HG02870 (cell line): ENCODE data around the gene CINP.

ENCODE experiments used
- ATAC-seq: cut with Tn5 transposase; IDR thresholded peaks from one replicate; pipeline ENCODE4 v1.9.1; 2021; ENCODE audit warnings: mild to moderate bottlenecking, moderate library complexity; ENCODE audit not compliant: unreplicated experiment

Gene CINP

DNA sequence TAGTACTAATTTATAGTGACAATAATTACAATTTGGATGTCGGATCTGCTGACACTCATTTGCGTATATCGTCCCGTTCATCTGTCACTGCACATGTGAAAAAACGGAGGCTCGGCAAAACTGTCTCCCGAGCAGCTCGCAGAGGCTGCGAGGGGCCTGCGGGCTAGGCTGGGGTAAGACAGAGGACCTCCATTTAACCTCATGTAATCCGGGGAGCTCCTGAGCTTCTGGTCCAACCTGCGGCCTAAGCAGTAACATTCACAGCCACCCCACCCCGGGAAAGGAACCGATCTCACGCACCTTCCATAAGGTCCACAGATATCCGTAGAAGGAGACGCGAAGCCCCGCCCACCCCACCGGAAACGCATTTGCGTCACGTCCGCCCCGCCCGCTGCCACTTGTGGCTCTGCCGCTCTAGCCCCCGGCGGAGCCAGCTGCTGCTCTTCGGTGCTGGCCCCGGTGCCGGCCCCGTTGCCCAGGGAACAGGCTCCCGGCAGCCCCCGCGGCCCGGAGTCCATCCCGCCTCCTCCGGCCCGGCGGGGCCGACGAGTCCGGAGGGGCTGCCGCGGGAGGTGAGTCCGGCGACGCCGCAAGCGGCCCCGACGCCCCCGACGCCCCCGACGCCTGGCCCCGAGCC, at the start of gene CINP, which contains the start of gene TECPR2:
TSS of gene CINP (minus strand) at position 346 of the 637 bp plus-strand sequence. CDS start at position 307, 39 bp downstream.
TSS of gene TECPR2 (plus strand) at position 397 of the 637 bp plus-strand sequence. CDS start 13,781 bp downstream, outside the sequence.
- ATAC-seq = peak; percentile 74

DNA sequence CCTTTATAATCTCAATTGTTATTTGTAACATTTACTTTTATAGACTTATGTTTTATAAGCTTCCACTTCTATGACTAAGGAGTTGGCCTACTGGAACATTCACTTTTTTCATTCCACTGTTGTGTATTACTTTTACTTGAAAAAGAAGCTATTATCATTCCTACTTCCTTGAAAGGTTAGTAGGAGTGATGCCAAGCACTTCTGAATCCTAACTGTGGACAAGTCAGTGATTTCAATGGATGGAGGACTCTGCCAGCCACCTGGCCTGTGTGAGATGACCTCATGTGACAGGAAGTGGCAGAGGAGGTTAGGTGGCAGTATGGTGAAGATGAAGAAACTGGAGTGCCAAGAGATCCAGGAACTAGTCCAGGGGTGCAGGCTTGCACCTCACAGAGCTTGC, 46.0 kb upstream of the CINP start:
- ATAC-seq = no peak

DNA sequence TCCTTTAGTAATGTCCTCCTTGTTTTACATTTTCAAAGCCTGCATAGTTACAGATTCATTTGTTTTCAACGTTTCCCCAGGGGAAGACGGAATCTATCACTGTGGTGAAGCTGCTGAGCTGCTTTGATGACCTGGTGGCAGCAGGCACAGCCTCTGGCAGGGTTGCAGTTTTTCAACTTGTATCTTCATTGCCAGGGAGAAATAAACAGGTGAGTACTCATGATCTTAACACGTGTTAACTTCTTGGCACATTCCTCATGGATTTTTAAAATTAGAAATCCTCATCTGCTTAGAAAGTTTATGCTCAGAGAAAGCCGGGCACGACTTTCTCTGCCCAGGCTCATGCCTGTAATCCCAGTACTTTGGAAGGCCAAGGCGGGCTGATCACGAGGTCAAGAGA, 44.6 kb upstream of the CINP start:
- no peak for ATAC-seq

DNA sequence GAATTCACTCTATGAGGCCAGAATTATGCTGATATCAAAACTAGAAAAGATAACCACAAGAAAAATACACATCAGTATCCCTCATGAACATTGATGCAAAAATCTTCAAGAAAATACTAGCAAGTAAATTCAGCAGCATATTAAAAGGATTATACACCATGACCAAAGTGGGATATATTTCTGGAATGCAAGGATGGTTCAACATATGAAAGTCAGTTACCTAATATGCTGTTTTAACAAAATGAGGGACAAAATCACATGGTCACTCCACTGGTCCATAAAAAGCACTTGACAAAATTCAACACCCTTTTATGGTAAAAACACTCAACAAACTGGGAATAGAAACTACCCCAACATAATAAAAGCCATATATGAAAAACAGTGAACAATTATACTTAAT, 40.3 kb upstream of the CINP start:
- ATAC-seq = no peak

DNA sequence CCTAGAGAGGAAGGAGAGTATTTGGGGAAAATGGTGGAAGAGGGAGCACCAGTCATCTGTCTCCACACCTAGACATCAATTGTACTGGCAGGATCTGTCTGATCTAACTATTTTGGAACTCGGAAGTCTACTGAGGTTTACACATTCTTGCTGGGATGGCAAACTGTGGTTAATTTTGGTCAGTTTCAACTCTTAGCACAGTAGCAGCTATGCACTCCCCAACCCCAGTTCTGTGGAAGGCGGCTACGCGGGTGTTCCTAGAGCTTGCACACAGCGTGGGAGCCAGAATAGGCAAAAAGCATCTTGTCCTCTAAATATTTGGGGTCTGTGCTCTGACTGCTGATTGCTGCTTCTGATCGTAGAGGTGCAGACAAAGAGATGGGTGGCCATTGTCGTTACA, 33.8 kb upstream of the CINP start:
- no peak for ATAC-seq

DNA sequence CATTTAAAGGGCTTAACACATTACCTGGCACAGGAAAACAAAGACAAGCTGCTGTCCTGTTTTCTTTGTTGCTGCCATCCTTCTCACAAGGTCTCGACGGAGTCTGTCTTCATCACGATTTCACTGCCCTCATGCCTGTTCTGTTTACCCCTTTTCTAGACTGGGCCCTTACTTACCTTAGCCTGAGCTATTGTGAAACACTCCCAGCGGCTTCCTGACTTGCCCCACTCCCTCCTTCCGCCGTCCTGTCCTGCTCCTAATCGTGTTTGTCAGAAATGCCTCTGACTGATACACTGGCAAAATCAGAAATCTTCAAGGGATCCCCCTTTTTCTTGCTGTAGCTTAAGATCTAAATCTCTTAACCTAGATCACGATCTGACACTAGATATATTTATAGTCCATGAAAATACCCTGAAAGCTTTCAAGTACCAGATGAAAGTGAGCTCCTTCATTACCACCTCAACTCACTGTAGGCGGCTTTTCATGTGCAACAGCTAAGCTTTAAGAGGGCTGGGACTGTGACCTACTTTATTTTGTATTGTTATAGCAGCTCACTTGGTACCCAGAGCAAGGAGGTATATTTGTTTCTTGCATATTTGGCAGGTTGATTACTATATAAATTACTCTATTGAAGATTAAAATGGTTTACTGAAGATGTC, 32.2 kb upstream of the CINP start:
- no peak for ATAC-seq

DNA sequence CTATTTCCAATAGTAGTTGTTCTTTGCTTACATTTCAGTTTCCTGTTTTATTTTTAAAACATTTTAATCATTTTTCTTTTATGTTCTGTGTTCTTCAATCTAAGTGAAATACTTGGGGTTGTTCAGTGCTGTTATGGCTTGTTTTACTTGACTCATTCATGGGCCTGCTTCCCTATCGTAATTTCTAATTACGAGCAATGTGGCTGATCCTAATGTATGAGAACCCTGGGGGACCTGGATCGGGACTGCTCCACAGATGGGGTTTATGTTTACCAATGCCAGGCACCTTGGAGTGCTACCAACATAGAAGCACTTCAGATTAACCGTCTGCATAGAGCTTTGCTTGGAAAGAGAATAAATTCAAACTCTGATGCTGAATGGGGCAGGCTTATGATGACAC, 29.8 kb upstream of the CINP start:
- no peak for ATAC-seq

DNA sequence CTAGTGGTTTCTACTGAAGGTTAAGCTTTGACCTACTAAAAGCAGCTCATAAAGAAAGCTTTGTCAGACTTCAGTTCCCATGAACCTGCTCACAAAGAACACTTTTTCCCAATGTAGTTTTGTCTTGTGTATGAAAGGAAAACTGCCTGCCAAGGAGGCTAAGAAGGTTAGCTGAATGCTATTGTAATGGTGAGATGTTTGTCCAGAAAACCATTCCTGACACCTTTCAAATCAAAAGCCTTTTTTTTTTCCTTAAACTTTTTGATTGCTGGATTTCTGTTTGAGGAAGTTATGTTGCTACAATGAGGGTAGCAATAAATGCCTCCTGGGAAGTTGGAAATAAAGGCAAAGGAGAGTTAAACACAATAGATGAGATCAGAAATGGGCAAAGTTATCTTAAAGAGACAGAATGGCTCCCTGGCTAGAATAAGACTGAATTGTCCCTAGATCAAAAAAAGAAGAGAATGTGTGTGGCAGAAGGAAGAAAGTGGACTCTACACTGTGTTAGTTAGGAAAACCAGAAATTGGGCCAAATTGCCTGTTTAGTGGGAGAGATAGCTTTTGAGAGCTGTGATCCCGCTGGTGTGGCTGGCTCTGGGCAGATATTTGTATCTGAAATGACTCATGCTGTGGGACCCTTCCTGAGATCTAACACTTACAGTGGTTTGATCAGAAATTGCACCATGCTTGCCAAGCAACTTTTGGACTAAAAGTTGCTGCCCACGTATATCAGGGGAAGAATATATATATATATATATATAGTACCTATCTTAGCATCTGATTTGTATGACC, 27.6 kb upstream of the CINP start:
- no peak for ATAC-seq

DNA sequence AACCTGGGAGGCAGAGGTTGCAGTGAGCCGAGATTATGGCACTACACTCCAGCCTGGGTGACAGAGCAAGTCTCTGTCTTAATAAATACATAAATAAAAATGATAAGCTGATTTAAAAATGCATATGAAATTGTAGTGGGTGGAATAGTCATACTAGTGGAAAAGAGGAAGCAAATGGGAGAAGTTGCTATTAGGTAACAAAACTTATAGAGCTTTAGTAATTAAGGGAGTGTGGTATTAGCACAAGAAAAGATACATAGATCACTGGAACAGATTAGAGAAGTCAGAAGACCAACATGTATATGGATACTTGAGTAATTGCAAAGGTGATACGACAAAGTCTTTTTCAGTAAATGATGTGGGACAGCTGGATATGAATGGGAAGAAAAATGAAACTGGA, 26.6 kb upstream of the CINP start:
- ATAC-seq = no peak

DNA sequence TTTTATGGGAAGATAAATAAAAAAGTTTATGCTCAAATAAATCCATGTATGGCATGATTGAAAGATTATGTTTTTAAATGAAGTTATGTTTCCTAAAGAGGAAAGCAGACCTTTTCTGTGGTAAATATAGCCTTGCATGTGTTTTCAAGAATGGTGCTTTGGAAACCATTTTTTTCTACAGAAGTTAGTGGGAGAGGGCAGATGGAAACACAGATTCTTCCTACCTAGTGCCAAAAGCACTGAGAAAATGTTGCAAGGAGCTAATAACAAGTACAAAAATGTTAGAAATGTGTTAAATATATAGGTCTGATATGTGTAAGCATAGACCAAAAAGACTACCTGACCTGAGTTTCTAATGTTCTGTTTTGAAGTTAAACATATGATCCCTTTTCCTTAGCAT, 24.4 kb upstream of the CINP start:
- ATAC-seq = no peak

DNA sequence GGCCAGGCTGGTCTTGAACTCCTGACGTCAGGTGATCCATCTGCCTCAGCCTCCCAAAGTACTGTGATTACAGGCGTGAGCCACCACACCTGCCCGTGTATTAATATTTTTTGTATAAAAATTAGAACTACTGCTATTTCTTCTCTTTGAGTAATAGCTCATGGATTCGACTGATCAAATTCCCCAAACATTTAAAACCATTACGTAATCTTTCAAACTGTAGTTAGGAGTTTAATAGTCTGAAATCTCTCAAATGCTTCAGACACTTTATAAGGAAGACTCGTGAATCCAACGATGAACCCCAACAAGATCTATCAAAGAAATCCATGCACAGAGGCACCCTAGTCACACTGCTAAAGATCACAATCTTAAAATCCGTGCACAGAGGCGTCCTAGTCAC, 16.1 kb upstream of the CINP start:
- ATAC-seq = no peak

DNA sequence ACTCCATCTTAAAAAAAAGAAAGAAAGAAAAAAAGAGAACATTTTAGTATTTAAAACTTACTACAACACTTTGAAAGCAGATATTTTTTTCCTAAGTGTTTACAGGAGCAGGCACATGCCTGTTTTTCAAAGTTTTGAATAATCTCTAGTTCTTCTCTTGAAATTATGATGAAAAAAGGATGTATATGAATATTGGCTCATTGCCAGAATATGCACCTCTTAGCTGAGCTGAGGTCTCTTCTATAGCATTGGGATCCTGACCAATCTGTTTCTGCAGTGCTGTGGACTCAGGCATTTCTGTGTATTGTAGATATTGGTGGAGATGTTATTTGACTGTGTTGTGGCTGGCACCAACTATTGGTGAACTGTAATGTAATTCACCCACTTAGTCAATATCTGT, 15.0 kb upstream of the CINP start:
- ATAC-seq = no peak

DNA sequence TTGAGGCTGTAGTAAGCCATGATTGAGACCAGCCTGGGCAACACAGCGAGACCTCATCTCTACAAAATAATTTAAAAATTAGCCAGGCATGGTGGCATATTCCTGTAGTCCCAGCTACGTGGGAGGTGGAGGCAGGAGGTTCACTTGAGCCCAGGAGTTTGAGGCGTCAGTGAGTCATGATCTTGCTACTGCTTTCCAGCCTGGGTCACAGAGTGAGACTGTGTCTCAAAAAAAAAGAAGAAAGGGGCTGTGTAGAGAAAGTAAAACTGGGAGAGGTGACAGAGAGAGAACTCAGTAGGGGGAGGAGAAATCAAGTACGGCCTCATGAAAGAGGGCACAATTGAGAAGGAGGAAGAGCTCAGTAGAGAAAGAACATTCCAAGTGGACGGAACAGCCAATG, 12.4 kb upstream of the CINP start:
- no peak for ATAC-seq

DNA sequence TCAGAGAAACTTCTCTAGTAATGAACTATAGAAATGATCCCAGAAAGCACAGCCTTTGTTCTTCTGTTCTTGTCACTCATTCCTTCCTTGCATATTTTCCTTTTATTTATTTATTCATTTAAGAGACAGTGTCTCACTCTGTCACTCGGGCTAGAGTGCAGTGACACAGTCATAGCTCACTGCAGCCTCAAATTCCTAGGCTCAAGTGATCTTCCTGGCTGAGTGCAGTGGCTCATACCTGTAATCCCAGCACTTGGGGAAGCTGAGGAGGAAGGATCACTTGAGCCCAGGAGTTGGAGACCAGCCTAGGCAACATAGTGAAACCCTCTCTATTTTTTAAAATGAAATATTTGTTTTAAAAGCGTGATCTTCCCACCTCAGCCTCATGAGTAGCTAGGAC, 11.6 kb upstream of the CINP start:
- no peak for ATAC-seq

DNA sequence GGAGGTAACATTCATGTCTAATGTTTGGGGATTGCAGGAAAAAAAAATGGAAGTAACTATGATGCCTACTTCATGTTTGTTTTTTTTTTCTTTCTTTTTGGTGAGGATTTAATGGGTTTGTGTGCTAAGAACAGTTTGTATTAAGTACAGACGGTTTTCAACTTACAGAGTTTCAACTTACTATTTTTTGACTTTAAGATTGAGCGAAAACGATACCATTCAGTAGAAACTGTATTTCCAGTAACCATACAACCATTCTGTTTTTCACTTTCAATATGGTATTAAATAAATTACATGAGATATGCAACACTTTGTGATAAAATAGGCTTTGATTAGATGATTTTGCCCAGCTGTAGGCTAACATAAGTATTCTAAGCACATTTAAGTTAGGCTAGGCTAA, 10.4 kb upstream of the CINP start:
- ATAC-seq = no peak

DNA sequence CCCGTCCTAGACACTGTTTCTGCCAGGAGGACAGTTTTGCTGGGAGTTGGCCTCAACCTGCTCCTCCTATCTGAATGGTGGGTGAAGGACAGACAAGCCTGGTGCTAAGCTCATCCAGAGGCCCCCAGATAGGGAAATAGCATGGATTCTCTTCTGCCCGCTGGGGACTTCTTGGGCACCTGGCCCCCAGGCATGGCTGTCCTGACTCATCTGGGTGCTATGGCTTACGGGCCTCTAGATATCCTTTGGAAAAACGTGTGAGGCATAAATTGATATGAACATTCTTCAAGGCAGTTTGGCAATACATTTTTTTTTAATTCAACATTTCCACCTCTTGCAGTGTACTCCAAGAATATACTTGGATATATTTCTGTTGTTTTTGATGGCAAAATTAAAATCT, 8.7 kb upstream of the CINP start:
- no peak for ATAC-seq

DNA sequence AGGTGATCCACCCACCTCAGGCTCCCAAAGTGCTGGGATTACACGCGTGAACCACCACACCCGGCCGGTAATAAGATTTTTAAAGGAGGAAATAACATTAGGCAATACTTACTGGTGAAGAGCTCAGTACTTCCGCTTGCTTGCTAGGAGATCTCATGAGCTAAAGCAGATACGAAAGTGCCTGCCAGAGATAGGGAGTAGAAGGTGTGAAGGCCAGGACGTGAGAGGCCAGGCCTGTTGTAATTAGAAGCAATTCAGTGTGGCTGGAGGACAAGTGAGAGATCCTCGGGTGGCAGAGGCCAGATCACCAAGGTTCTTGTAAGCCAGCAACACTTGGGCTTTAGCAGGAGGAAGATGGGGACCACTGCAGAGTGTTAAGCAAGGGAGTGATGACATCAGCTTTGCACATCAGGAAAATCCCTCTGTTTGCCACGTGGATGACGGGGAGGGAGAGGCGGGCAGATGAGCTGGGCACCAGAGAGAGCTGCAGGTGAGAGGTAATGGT, 7.7 kb upstream of the CINP start:
- no peak for ATAC-seq

DNA sequence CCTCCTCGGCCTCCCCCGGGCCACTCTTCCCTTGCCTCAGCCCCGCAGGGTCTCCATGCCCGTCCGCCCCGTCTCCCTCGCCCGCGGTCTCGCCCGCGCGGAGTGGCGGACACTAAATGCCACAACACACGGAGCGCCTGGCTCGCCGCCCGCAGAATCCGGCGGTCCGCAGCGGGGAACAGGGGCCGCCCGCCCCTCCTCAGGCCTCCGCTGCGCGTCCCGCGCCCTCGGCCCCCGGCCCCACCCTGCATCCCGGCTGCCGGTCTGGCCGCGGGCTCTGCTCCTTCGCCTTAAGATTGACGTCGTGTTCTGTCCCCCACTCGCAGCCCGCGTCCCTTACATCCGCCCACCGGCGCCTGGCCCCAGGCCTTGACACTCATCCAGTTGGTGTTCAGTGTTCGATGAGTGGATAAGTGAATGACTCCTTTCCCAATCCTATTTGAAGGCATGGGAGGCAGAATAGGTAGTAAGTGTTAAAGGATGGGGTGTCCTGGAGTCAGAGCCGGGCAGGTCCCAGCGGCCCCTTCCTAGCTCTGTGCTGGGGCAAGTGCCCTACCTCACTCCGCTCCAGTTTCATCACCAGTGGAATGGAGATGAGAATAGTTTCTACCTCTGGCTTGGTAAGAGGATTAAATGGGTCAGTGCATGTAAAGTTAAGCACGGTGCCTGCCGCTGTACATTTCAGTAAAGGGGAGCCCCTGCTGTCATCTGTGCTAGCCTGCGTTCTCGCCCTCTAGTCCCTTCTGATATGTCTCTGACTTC, 673 bp upstream of the CINP start:
- peak; percentile 9 for ATAC-seq

DNA sequence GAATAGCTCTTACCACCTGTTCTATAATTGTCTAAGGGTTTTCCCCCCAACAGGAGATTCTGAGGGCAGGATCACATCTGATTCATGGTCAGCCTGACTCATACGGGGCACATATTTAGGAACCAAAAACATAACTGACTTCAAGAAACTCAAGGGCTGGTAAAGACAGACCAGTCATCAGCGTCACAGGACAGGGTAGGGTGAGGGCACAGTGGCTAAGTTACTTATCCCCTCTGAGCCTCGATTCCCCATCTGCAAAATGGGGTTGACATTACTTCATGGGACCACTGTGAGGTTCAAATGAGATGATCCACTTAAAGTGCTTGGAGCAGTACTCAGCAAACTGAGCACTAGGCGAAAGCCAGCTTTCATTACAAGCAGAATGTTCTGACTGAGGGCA, 606 bp downstream of the CINP start:
- peak; percentile 51 for ATAC-seq

DNA sequence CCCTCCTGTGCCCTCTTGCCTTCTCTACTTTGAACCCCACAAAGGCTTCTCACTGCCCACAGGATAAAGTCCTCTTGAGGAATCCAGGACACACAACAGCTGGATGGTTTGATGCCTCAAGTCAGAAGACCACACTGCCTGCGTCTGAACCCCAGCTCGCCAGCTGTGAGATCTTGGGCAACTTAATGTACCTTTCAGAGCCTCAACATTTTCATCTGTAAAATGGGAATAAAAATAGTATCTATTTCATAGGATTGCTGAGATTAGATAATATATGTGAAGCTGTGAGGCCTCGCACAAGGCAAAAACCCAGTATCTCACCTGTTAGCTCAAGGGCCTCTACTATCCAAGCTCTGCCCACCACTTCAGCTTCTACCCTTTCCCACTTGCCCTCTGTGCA, 2.3 kb downstream of the CINP start:
- no peak for ATAC-seq

DNA sequence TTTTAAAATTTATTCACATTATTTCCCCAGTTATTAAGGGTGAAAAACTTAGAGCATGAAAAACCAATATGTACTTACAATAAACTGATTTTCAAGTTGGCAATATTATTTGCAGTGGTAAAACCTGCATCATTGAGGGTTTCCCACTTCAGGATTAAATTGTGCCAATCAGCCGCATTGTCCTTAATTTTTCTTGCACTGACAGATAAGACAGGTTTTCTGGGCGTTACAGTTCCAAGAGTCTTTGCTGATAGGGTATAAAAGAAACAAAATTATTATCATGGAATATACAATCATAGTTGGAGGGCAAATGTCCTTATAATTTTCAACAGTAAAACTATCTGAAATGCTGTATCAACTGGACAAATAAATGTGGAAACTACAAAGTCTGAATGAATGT, 3.3 kb downstream of the CINP start:
- ATAC-seq = no peak
